Activated CD4-positive, alpha-beta T cell treated with anti-CD3 and anti-CD28 coated beads, Interleukin-2, amount 50 U/mL, for 4 hours (primary cell): ENCODE measurements around the gene ACSL6.

Experiments used
- DNase-seq, 2 experiments: peaks; one replicate each; pipeline ENCODE4 v3.0.0-alpha.2; 2020

Gene ACSL6

GRCh38 chr5:132011622-132012343 lies at the start of gene ACSL6:
TSS of gene ACSL6 (minus strand) at chr5:132011658. CDS start at chr5:132011553, 105 bp downstream.
- peak; percentile 22 to 29 for DNase-seq

GRCh38 chr5:132060501-132061161 lies 49.2 kb upstream of the ACSL6 start, which contains the start of gene IL3:
TSS of gene IL3 (plus strand) at chr5:132060655. CDS start at chr5:132060707, 52 bp downstream.
- no peak for DNase-seq

GRCh38 chr5:132059696-132060500 lies 48.4 kb upstream of the ACSL6 start:
- no peak for DNase-seq

- DNase-seq, result no peak
These were observed 47.7 kb upstream of the ACSL6 start for GRCh38 chr5:132059043-132059695.

GRCh38 chr5:132058646-132059042 lies 47.2 kb upstream of the ACSL6 start:
- DNase-seq, result no peak

- DNase-seq, result no peak
These were observed 46.2 kb upstream of the ACSL6 start for GRCh38 chr5:132057498-132058255.

- DNase-seq, result no peak
These were observed 45.4 kb upstream of the ACSL6 start for GRCh38 chr5:132056610-132057497.

GRCh38 chr5:132055808-132056609 lies 44.6 kb upstream of the ACSL6 start:
- peak; percentile 41 to 48 for DNase-seq

- no peak for DNase-seq
These were observed 44.0 kb upstream of the ACSL6 start for GRCh38 chr5:132055441-132055807.

GRCh38 chr5:132054697-132055440 lies 43.4 kb upstream of the ACSL6 start:
- DNase-seq, result no peak

GRCh38 chr5:132054031-132054696 lies 42.7 kb upstream of the ACSL6 start:
- no peak for DNase-seq

- no peak for DNase-seq
These were observed 42.0 kb upstream of the ACSL6 start for GRCh38 chr5:132053483-132053882.

GRCh38 chr5:132052520-132052919 lies 41.1 kb upstream of the ACSL6 start:
- DNase-seq, result no peak

- DNase-seq, result no peak
These were observed 39.4 kb upstream of the ACSL6 start for GRCh38 chr5:132050661-132051552.

GRCh38 chr5:132050136-132050535 lies 38.7 kb upstream of the ACSL6 start:
- DNase-seq, result no peak

GRCh38 chr5:132049559-132049958 lies 38.1 kb upstream of the ACSL6 start:
- DNase-seq, result no peak

GRCh38 chr5:132049093-132049492 lies 37.6 kb upstream of the ACSL6 start:
- no peak for DNase-seq

- no peak for DNase-seq
These were observed 35.4 kb upstream of the ACSL6 start for GRCh38 chr5:132046880-132047299.
